Astrocyte (in vitro differentiated cells and primary cell): Measurements from ENCODE around the gene DYNLT2B.

Source experiments
- EZH2 ChIP-seq: IDR thresholded peaks from 2 replicates; pipeline ENCODE4 v1.6.1; 2012; ENCODE audit warnings: mild to moderate bottlenecking, low read length, inconsistent platforms; ENCODE audit not compliant: insufficient read depth
- TF ChIP-seq, protein P1 (sequence below): IDR thresholded peaks from 2 replicates; pipeline ENCODE4 v1.5.1; 2011; ENCODE audit warnings: low read depth, mild to moderate bottlenecking, inconsistent platforms, low read length, moderate library complexity; ENCODE audit not compliant: insufficient read depth

DNA sequence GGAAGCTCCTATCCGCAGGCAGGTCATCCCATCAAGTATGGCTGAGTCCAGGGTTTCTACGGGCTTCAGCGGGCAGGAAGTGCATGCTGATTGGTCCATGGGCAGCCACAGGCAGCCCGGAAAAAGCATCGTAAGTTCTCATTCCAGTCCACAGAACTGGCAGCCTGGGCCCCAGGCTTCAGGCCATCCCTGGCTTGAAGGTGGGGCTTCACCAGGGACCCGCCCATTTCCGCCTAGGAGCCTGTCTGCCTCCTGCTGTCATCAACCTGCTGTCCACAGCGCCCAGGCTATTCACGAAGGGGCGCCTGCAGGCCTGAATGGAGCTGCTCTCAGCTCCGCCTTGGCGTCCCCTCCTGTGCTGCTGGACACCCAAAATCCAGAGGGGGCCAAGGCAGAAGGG lies 44.4 kb downstream of the DYNLT2B start:
- TF ChIP-seq, protein P1, sequence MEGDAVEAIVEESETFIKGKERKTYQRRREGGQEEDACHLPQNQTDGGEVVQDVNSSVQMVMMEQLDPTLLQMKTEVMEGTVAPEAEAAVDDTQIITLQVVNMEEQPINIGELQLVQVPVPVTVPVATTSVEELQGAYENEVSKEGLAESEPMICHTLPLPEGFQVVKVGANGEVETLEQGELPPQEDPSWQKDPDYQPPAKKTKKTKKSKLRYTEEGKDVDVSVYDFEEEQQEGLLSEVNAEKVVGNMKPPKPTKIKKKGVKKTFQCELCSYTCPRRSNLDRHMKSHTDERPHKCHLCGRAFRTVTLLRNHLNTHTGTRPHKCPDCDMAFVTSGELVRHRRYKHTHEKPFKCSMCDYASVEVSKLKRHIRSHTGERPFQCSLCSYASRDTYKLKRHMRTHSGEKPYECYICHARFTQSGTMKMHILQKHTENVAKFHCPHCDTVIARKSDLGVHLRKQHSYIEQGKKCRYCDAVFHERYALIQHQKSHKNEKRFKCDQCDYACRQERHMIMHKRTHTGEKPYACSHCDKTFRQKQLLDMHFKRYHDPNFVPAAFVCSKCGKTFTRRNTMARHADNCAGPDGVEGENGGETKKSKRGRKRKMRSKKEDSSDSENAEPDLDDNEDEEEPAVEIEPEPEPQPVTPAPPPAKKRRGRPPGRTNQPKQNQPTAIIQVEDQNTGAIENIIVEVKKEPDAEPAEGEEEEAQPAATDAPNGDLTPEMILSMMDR = no peak
- no peak for TF ChIP-seq EZH2
